Measurements from ENCODE around the gene CIRBP. TPM values are rescaled to one million over a fixed set of nuclear protein-coding genes. Genes with fewer than 3 reads are reported as not detected.

CIRBP gene
- total and polyA plus RNA-seq, 2 of the 13 experiments (the other 11 are each of a cell fraction or from before 2014, with no cell fraction given), result 133 to 140 TPM

DNA sequence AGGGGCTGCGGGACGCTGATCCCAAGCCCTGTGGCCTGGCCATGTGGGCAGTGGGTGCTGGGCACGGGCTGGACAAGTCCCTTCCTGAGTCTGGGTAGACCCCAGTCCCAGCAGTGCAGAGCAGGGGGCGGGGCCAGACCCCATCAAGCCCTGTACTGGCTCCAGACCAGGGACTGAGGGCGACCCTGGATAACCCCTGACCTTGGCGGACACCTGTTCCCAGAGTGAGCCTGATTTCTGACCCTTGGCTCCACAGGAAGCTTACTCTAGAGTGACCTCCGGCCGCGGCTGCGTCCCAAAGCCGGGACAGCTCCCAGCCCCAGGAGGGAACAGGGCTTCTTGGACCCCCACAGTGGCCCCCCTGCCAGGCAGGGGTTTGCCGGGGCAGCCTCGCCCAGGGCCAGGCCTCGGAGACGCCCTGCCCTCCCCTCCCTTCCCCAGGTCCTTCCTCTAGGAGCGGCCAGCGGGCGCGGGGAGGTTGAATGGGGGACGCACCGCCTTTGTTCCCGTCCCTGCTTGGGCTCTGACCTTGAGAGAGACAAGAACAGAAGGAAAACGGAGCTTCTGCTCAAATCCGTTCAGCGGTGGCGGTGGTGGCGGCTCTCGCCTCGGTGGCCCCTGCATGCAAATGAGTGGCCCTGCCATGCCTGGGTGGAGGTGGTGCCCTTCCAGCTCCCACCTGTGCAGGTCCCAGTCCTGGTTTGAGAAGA, 14.2 kb downstream of the CIRBP start (continued):
- TF ChIP-seq ASH2L (IDR thresholded peaks at IDR 0.05; ENCODE audit: insufficient read length, low read depth, low read length) (peak; percentile 29), FOXK2 (IDR thresholded peaks at IDR 0.05) (no peak), PHF20 (CRISPR knock-in tag; IDR thresholded peaks at IDR 0.05) (peak; percentile 27; the same call in 1 of the 2 replicates), ZNF672 (CRISPR knock-in tag; IDR thresholded peaks at IDR 0.05) (no peak), CC2D1A (CRISPR knock-in tag; IDR thresholded peaks at IDR 0.05) (no peak), STAT5B (CRISPR knock-in tag; IDR thresholded peaks at IDR 0.05) (no peak), ZNF619 (CRISPR knock-in tag; IDR thresholded peaks at IDR 0.05) (peak; percentile 35; the same call in 1 of the 2 replicates), TAF15 (IDR thresholded peaks at IDR 0.05; ENCODE audit: low read depth, low read length, poor library complexity, severe bottlenecking) (no peak), HMG20A (CRISPR knock-in tag; IDR thresholded peaks at IDR 0.05; ENCODE audit: borderline replicate concordance) (peak; percentile 55; the same call in 1 of the 2 replicates), KDM6A (CRISPR knock-in tag; IDR thresholded peaks at IDR 0.05; ENCODE audit: low read depth) (0 out of 2 replicates have a peak, but pooled peaks have one; percentile 18), TCF12 (IDR thresholded peaks at IDR 0.05) (no peak), TCF12 (CRISPR knock-in tag; IDR thresholded peaks at IDR 0.05) (peak; percentile 80; the same call in 1 of the 2 replicates), NR1H2 (CRISPR knock-in tag; IDR thresholded peaks at IDR 0.05; ENCODE audit: borderline replicate concordance, low read depth) (peak; percentile 94; the same call in 1 of the 2 replicates), PHF8 (CRISPR knock-in tag; IDR thresholded peaks at IDR 0.05) (peak; percentile 38), MAF1 (CRISPR knock-in tag; IDR thresholded peaks at IDR 0.05; ENCODE audit: borderline replicate concordance) (no peak), PITX1 (CRISPR knock-in tag; IDR thresholded peaks at IDR 0.05) (peak; percentile 76; the same call in 1 of the 2 replicates), ZBTB20 (CRISPR knock-in tag; IDR thresholded peaks at IDR 0.05; ENCODE audit: borderline replicate concordance, low read depth) (peak; percentile 61; the same call in 1 of the 2 replicates), MEIS1 (CRISPR knock-in tag; IDR thresholded peaks at IDR 0.05; ENCODE audit: borderline replicate concordance) (no peak; the same call in 1 of the 2 replicates), SNAPC2 (CRISPR knock-in tag; IDR thresholded peaks at IDR 0.05) (no peak), SOX6 (IDR thresholded peaks at IDR 0.05) (no peak), SOX6 (CRISPR knock-in tag; IDR thresholded peaks at IDR 0.05) (peak; percentile 73), ZNF724P (CRISPR knock-in tag; IDR thresholded peaks at IDR 0.05; ENCODE audit: borderline replicate concordance) (no peak), NFRKB (IDR thresholded peaks at IDR 0.05) (no peak)
- TF ChIP-seq, protein P1, sequence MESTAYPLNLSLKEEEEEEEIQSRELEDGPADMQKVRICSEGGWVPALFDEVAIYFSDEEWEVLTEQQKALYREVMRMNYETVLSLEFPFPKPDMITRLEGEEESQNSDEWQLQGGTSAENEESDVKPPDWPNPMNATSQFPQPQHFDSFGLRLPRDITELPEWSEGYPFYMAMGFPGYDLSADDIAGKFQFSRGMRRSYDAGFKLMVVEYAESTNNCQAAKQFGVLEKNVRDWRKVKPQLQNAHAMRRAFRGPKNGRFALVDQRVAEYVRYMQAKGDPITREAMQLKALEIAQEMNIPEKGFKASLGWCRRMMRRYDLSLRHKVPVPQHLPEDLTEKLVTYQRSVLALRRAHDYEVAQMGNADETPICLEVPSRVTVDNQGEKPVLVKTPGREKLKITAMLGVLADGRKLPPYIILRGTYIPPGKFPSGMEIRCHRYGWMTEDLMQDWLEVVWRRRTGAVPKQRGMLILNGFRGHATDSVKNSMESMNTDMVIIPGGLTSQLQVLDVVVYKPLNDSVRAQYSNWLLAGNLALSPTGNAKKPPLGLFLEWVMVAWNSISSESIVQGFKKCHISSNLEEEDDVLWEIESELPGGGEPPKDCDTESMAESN (CRISPR knock-in tag; conservative IDR thresholded peaks at IDR 0.05), result 0 out of 2 replicates have a peak, but pooled peaks have one; percentile 45
- TF ChIP-seq, protein P2, sequence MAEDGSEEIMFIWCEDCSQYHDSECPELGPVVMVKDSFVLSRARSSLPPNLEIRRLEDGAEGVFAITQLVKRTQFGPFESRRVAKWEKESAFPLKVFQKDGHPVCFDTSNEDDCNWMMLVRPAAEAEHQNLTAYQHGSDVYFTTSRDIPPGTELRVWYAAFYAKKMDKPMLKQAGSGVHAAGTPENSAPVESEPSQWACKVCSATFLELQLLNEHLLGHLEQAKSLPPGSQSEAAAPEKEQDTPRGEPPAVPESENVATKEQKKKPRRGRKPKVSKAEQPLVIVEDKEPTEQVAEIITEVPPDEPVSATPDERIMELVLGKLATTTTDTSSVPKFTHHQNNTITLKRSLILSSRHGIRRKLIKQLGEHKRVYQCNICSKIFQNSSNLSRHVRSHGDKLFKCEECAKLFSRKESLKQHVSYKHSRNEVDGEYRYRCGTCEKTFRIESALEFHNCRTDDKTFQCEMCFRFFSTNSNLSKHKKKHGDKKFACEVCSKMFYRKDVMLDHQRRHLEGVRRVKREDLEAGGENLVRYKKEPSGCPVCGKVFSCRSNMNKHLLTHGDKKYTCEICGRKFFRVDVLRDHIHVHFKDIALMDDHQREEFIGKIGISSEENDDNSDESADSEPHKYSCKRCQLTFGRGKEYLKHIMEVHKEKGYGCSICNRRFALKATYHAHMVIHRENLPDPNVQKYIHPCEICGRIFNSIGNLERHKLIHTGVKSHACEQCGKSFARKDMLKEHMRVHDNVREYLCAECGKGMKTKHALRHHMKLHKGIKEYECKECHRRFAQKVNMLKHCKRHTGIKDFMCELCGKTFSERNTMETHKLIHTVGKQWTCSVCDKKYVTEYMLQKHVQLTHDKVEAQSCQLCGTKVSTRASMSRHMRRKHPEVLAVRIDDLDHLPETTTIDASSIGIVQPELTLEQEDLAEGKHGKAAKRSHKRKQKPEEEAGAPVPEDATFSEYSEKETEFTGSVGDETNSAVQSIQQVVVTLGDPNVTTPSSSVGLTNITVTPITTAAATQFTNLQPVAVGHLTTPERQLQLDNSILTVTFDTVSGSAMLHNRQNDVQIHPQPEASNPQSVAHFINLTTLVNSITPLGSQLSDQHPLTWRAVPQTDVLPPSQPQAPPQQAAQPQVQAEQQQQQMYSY (CRISPR knock-in tag; IDR thresholded peaks at IDR 0.05), result peak; percentile 57; the same call in 1 of the 2 replicates
- TF ChIP-seq, protein P3, sequence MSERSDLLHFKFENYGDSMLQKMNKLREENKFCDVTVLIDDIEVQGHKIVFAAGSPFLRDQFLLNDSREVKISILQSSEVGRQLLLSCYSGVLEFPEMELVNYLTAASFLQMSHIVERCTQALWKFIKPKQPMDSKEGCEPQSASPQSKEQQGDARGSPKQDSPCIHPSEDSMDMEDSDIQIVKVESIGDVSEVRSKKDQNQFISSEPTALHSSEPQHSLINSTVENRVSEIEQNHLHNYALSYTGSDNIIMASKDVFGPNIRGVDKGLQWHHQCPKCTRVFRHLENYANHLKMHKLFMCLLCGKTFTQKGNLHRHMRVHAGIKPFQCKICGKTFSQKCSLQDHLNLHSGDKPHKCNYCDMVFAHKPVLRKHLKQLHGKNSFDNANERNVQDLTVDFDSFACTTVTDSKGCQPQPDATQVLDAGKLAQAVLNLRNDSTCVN (CRISPR knock-in tag; IDR thresholded peaks at IDR 0.05; ENCODE audit: borderline replicate concordance), result peak; percentile 98

All from HepG2 (cell line).